ENCODE results near the gene CYP4F2.
A peak's percentile ranks its signal among the peaks of the same experiment; 100 is the strongest.
"Not testable (repeated sequence)": the region's sequence is repeated elsewhere in the genome, so short reads cannot be mapped to it uniquely, and the experiment has no call there.

The CYP4F2 gene

GRCh38 chr19:15934332-15935078 is 36.6 kb upstream of the CYP4F2 start, which contains the start of gene CYP4F11:
TSS of gene CYP4F11 (minus strand) at chr19:15934529. CDS start at chr19:15934408, 121 bp downstream.
- peak; percentile 83 for DNase-seq (ENCODE audit: low read depth)
- 0 out of 2 replicates have a peak within 1 kb of the TSS, but pooled peaks have one; percentile 1 for H3K4me3 ChIP-seq (ENCODE audit: low read depth, low read length)

GRCh38 chr19:15933761-15934331 is 36.0 kb upstream of the CYP4F2 start:
- not testable (repeated sequence) for DNase-seq (ENCODE audit: low read depth)
- 0 out of 2 replicates have a peak overlapping the region, but pooled peaks have one; percentile 1 for H3K4me3 ChIP-seq (ENCODE audit: low read depth, low read length)

More at GRCh38 chr19:15934332-15935078, 36.6 kb upstream of the CYP4F2 start, which contains the start of gene CYP4F11:
- TF ChIP-seq CTCF (IDR thresholded peaks at IDR 0.05; ENCODE audit: control insufficient read depth, extremely low read depth, insufficient read depth), result no peak

- no peak for DNase-seq (ENCODE audit: low read depth)
- no peak overlapping the region for H3K4me3 ChIP-seq (ENCODE audit: low read depth, low read length)
- TF ChIP-seq CTCF (IDR thresholded peaks at IDR 0.05; ENCODE audit: control insufficient read depth, extremely low read depth, insufficient read depth), result no peak
These were observed 30.4 kb upstream of the CYP4F2 start for GRCh38 chr19:15928321-15928720.

GRCh38 chr19:15926484-15926883 is 28.6 kb upstream of the CYP4F2 start:
- no peak overlapping the region for H3K4me3 ChIP-seq (ENCODE audit: low read depth, low read length)
- DNase-seq (ENCODE audit: low read depth), result peak; percentile 71
- TF ChIP-seq CTCF (IDR thresholded peaks at IDR 0.05; ENCODE audit: control insufficient read depth, extremely low read depth, insufficient read depth), result no peak

- no peak for DNase-seq (ENCODE audit: low read depth)
- no peak overlapping the region for H3K4me3 ChIP-seq (ENCODE audit: low read depth, low read length)
- no peak for TF ChIP-seq CTCF (IDR thresholded peaks at IDR 0.05; ENCODE audit: control insufficient read depth, extremely low read depth, insufficient read depth)
These were observed 25.8 kb upstream of the CYP4F2 start for GRCh38 chr19:15923702-15924101.

- TF ChIP-seq CTCF (IDR thresholded peaks at IDR 0.05; ENCODE audit: control insufficient read depth, extremely low read depth, insufficient read depth), result no peak
- DNase-seq (ENCODE audit: low read depth), result no peak
- H3K4me3 ChIP-seq (ENCODE audit: low read depth, low read length), result no peak overlapping the region
These were observed 24.1 kb upstream of the CYP4F2 start for GRCh38 chr19:15922021-15922420.

GRCh38 chr19:15919243-15919642 is 21.4 kb upstream of the CYP4F2 start:
- DNase-seq (ENCODE audit: low read depth), result no peak
- TF ChIP-seq CTCF (IDR thresholded peaks at IDR 0.05; ENCODE audit: control insufficient read depth, extremely low read depth, insufficient read depth), result no peak

More at GRCh38 chr19:15919243-15919642, 21.4 kb upstream of the CYP4F2 start:
- H3K4me3 ChIP-seq (ENCODE audit: low read depth, low read length), result no peak overlapping the region
